Vein endothelial cell (primary cell): Measurements from ENCODE around the gene AHNAK2. TPM values are rescaled to one million over a fixed set of nuclear protein-coding genes. Genes with fewer than 3 reads are reported as not detected.

Experiments used
- total RNA-seq: library from RNA; depleted of rRNA; stranded (reverse); fragments of >200 nt; gene quantifications from 2 replicates; pipeline ENCODE4 v1.2.3, GENCODE V29; 2012

The AHNAK2 gene
- 55.2 and 76.0 TPM in 2 replicates for total RNA-seq

GRCh38 chr14:104977681-104978653, at the start of gene AHNAK2:
Gene AHNAK2 (minus strand): TSS chr14:104978374. CDS start chr14:104978237, 137 bp downstream.

GRCh38 chr14:105020815-105021655, 42.9 kb upstream of the AHNAK2 start, which contains the start of gene CDCA4:
Gene CDCA4 (minus strand): TSS chr14:105021083. CDS start chr14:105011929, 9,154 bp downstream.

GRCh38 chr14:104985675-104986486, 7.7 kb upstream of the AHNAK2 start, which contains the start of gene CLBA1:
Gene CLBA1 (plus strand): TSS chr14:104985788. CDS start chr14:104986432, 644 bp downstream.

GRCh38 chr14:104924421-104925213, 53.6 kb downstream of the AHNAK2 start, which contains the start of gene PLD4:
Gene PLD4 (plus strand): TSS chr14:104924879. CDS start chr14:104927141, 2,262 bp downstream.

Other genes starting within 250 kb of the AHNAK2 start
- gene SIVA1, start 225.2 kb downstream of the AHNAK2 start, total RNA-seq: 106 and 117 TPM in 2 replicates
- 219 and 221 TPM in 2 replicates for gene AKT1, start 182.6 kb downstream of the AHNAK2 start, total RNA-seq
- 6.5 and 6.7 TPM in 2 replicates for gene ZBTB42, start 177.3 kb downstream of the AHNAK2 start, total RNA-seq
- 26.4 and 27.1 TPM in 2 replicates for gene CEP170B, start 113.1 kb downstream of the AHNAK2 start, total RNA-seq
- gene PLD4, start 53.5 kb downstream of the AHNAK2 start, total RNA-seq: under 0.01 TPM in 2 replicates
- gene CLBA1, start 7.4 kb upstream of the AHNAK2 start, total RNA-seq: 6.5 and 10.2 TPM in 2 replicates
- 39.2 and 45.6 TPM in 2 replicates for gene CDCA4, start 42.7 kb upstream of the AHNAK2 start, total RNA-seq
- not detected in 2 replicates for gene GPR132, start 87.1 kb upstream of the AHNAK2 start, total RNA-seq
- gene JAG2, start 190.4 kb upstream of the AHNAK2 start, total RNA-seq: 47.0 and 50.1 TPM in 2 replicates
- gene NUDT14, start 202.9 kb upstream of the AHNAK2 start, total RNA-seq: 36.2 and 72.2 TPM in 2 replicates